ENCODE results near the gene ID4.

The ID4 gene

GRCh38 chr6:19806971-19807396 lies 30.2 kb upstream of the ID4 start:
- CTCF ChIA-PET: no interaction called here
- no peak for TF ChIP-seq PKNOX1 (IDR thresholded peaks at IDR 0.05)
- DNase-seq (ENCODE audit: extremely low spot score): no peak
- POLR2A ChIA-PET: interaction anchor here (0.7 to 3.2 kb wide), 2 partner anchors 30 to 32 kb away, joined by 3 to 21 read pairs; partner anchors contain the start of gene ID4

- CTCF ChIA-PET: no interaction called here
- POLR2A ChIA-PET: no interaction called here
- TF ChIP-seq HDGF (IDR thresholded peaks at IDR 0.05; ENCODE audit: borderline replicate concordance) (no peak), NFRKB (IDR thresholded peaks at IDR 0.05) (no peak), SUZ12 (IDR thresholded peaks at IDR 0.05) (no peak), PKNOX1 (IDR thresholded peaks at IDR 0.05) (no peak), FOXK2 (IDR thresholded peaks at IDR 0.05) (no peak), ARNT (IDR thresholded peaks at IDR 0.05) (no peak), ELF4 (IDR thresholded peaks at IDR 0.05) (no peak), LEF1 (IDR thresholded peaks at IDR 0.05; ENCODE audit: borderline replicate concordance) (no peak), FOXA1 (IDR thresholded peaks at IDR 0.05) (no peak), ZNF384 (IDR thresholded peaks at IDR 0.05) (no peak), TARDBP (IDR thresholded peaks at IDR 0.05) (no peak), CTBP1 (IDR thresholded peaks at IDR 0.05; ENCODE audit: borderline replicate concordance) (no peak), BHLHE40 (IDR thresholded peaks at IDR 0.05; ENCODE audit: borderline replicate concordance) (no peak), SP1 (IDR thresholded peaks at IDR 0.05) (no peak), FOXM1 (IDR thresholded peaks at IDR 0.05; ENCODE audit: borderline replicate concordance) (no peak), L3MBTL2 (conservative IDR thresholded peaks at IDR 0.05) (no peak)
- no peak for DNase-seq (ENCODE audit: extremely low spot score)
These were observed 25.6 kb upstream of the ID4 start for GRCh38 chr6:19811397-19812079.

- CTCF ChIA-PET: interaction anchor here (0.9 kb wide), 1 partner anchor 31 kb away, joined by 3 read pairs; no protein-coding TSS in a partner anchor
- POLR2A ChIA-PET: no interaction called here
- TF ChIP-seq TARDBP (IDR thresholded peaks at IDR 0.05) (no peak), BHLHE40 (IDR thresholded peaks at IDR 0.05; ENCODE audit: borderline replicate concordance) (no peak), NFRKB (IDR thresholded peaks at IDR 0.05) (no peak), ARNT (IDR thresholded peaks at IDR 0.05) (no peak), FOXM1 (IDR thresholded peaks at IDR 0.05; ENCODE audit: borderline replicate concordance) (no peak), FOXK2 (IDR thresholded peaks at IDR 0.05) (no peak), L3MBTL2 (conservative IDR thresholded peaks at IDR 0.05) (no peak), FOXA1 (IDR thresholded peaks at IDR 0.05) (no peak), PKNOX1 (IDR thresholded peaks at IDR 0.05) (no peak), LEF1 (IDR thresholded peaks at IDR 0.05; ENCODE audit: borderline replicate concordance) (no peak), SP1 (IDR thresholded peaks at IDR 0.05) (no peak)
- DNase-seq (ENCODE audit: extremely low spot score): peak; percentile 34
These were observed 24.6 kb upstream of the ID4 start for GRCh38 chr6:19812512-19813119.

GRCh38 chr6:19818805-19819204 lies 18.4 kb upstream of the ID4 start:
- no peak for DNase-seq (ENCODE audit: extremely low spot score)
- POLR2A ChIA-PET: no interaction called here
- CTCF ChIA-PET: no interaction called here
- no peak for TF ChIP-seq ARNT (IDR thresholded peaks at IDR 0.05)
- TF ChIP-seq PKNOX1 (IDR thresholded peaks at IDR 0.05): no peak
- TF ChIP-seq FOXK2 (IDR thresholded peaks at IDR 0.05): no peak
- TF ChIP-seq TARDBP (IDR thresholded peaks at IDR 0.05): no peak
- TF ChIP-seq BHLHE40 (IDR thresholded peaks at IDR 0.05; ENCODE audit: borderline replicate concordance): no peak
- no peak for TF ChIP-seq ZNF384 (IDR thresholded peaks at IDR 0.05)
- TF ChIP-seq ELF4 (IDR thresholded peaks at IDR 0.05): no peak
- no peak for TF ChIP-seq SP1 (IDR thresholded peaks at IDR 0.05)
- TF ChIP-seq L3MBTL2 (conservative IDR thresholded peaks at IDR 0.05): no peak
- no peak for TF ChIP-seq SUZ12 (IDR thresholded peaks at IDR 0.05)
- no peak for TF ChIP-seq NFRKB (IDR thresholded peaks at IDR 0.05)
- no peak for TF ChIP-seq HDGF (IDR thresholded peaks at IDR 0.05; ENCODE audit: borderline replicate concordance)
- no peak for TF ChIP-seq LEF1 (IDR thresholded peaks at IDR 0.05; ENCODE audit: borderline replicate concordance)
- no peak for TF ChIP-seq FOXA1 (IDR thresholded peaks at IDR 0.05)
- TF ChIP-seq CTBP1 (IDR thresholded peaks at IDR 0.05; ENCODE audit: borderline replicate concordance): no peak

GRCh38 chr6:19824058-19824807 lies 12.9 kb upstream of the ID4 start:
- POLR2A ChIA-PET: interaction anchor here (0.9 kb wide), 1 partner anchor 13 kb away, joined by 4 read pairs; the partner anchor contains the start of gene ID4
- DNase-seq (ENCODE audit: extremely low spot score): no peak
- no peak for TF ChIP-seq ELF4 (IDR thresholded peaks at IDR 0.05)
- CTCF ChIA-PET: no interaction called here
